Measurements from ENCODE around the gene DOCK4. TPM values are rescaled to one million over a fixed set of nuclear protein-coding genes. Genes with fewer than 3 reads are reported as not detected.

Gene DOCK4
- total RNA-seq, 1 donor from 2014 or later: 0.23 TPM

GRCh38 chr7:112015146-112015545 lies 191.1 kb downstream of the DOCK4 start:
- intact Hi-C loops (cut with micrococcal nuclease): no loop called here

- intact Hi-C loops (cut with micrococcal nuclease): no loop called here
Observed at GRCh38 chr7:112014347-112014746, 191.9 kb downstream of the DOCK4 start.

GRCh38 chr7:112013274-112013673 lies 192.9 kb downstream of the DOCK4 start:
- intact Hi-C loops (cut with micrococcal nuclease): no loop called here

- intact Hi-C loops (cut with micrococcal nuclease): no loop called here
Observed at GRCh38 chr7:112012242-112012641, 194.0 kb downstream of the DOCK4 start.

- intact Hi-C loops (cut with micrococcal nuclease): no loop called here
Observed at GRCh38 chr7:112010994-112011393, 195.2 kb downstream of the DOCK4 start.

DNA sequence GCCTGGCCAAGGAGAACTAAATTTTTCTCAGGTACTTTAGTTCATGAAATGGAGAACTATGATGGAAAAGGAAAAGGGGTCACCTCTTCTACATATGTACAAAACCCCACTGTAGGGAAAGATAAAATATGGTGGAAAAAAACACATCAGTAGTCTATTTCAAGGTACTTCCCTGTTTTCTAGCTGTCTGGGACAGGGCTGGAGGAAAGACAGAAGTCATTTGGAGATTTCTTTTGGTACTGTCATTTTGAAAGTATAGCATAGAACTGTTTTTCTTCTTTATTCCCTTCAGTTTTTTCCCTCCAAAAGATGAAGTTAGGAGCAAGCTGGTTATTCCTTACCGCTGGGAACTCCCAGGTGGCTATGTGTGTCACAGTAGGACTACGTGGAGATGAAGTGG lies 196.1 kb downstream of the DOCK4 start:
- intact Hi-C loops (cut with micrococcal nuclease): no loop called here

GRCh38 chr7:112009081-112009480 lies 197.1 kb downstream of the DOCK4 start:
- intact Hi-C loops (cut with micrococcal nuclease): no loop called here

DNA sequence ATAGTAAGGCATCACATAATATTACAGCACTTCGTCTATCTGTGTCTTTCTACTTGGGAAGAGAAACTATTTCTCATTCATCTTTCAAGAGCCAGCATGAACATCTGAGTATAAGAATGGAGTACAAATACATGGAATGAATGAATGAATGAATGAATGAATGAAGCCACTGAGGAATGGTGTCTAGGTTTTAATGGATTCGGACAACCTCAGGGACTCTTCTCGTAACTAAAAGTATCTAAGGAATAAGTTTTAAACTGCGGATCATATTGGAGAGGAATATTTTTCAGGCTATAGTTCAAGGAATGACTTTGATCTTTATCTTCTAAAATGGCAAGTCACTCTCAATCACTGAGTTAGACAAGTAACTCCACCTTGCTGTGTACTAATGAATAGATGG lies 199.0 kb downstream of the DOCK4 start:
- intact Hi-C loops (cut with micrococcal nuclease): no loop called here

GRCh38 chr7:112006071-112006470 lies 200.1 kb downstream of the DOCK4 start:
- intact Hi-C loops (cut with micrococcal nuclease): no loop called here

DNA sequence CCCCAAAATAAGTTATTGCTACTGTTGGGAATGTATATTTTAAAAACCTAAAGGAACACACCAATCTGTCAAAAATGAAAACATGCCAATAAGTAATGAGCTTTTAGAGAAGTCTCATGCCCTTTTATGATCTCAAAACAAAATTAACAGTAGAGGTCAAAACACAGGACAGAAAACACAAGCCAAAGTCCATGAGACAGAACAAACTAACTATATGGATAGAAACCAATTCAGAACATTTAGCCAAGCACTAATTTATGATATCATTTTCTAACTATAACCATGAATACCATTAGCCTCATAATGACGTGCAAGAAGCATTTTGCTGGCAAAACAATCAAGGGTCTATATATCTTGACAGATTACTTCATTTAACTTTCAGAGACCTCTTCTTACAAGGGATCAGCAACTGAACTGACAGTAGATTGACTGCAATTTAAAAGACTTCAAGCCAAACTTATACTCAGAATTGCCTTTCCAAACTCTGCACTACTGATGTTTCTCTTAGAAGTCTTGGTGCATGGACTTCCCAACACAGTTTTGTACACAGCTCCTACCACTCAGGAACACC lies 200.9 kb downstream of the DOCK4 start:
- intact Hi-C loops (cut with micrococcal nuclease): no loop called here

- intact Hi-C loops (cut with micrococcal nuclease): no loop called here
Observed at GRCh38 chr7:112001091-112001826, 204.9 kb downstream of the DOCK4 start.

DNA sequence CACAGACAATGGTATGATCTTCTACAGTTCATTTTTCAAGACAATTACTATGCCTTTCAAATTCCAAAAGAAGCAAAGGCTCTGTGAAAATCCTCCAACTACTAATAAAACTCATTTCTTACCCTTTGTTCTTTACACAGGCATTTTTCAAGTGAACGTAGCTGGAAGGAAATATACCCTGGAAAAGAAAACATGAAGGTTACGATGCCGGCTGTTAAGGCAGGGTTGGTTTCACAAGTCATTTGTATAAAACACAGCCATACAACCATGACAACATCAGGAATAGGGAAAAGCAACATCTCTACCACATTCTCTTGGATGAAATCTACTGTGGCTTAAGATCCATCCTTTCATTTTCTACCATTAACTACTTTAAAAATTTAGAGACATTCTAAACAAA lies 207.9 kb downstream of the DOCK4 start:
- intact Hi-C loops (cut with micrococcal nuclease): no loop called here

DNA sequence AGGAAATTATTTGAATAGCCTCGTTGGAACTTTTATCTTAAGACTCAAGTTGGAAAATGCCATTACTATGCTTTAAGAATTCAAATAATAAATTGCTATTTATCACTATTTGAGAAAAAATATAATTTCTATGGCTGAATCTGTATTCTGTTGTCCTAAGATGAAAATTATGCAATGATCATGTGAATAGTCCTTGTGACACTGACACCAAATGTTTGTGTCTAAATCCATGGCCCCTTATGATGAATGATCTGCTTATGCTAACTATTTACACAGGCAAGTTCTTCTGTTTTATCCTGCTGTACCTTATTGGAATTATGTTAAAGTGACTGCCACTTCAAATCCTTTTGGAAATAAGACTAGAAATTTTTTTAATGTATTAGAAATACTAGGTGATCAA lies 208.7 kb downstream of the DOCK4 start:
- intact Hi-C loops (cut with micrococcal nuclease): no loop called here

DNA sequence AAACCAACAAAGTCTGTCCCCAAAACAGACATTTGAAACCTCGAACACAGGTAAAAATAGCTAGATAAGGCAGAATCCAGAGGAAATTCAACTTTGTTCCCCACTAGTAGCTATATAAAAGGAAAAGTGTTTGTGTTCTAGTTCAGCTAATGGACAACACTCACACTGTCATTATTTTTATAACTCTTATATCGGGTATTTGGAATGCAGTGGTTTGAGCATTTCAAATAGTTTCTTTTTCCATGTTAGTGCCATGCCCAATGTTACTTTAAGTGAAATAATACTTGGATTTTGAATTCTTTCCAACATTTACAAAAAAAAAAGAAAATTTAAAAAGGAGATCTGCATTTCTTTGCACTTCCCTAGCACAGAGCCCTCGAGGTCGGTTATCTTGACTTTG lies 213.6 kb downstream of the DOCK4 start:
- intact Hi-C loops (cut with micrococcal nuclease): no loop called here

DNA sequence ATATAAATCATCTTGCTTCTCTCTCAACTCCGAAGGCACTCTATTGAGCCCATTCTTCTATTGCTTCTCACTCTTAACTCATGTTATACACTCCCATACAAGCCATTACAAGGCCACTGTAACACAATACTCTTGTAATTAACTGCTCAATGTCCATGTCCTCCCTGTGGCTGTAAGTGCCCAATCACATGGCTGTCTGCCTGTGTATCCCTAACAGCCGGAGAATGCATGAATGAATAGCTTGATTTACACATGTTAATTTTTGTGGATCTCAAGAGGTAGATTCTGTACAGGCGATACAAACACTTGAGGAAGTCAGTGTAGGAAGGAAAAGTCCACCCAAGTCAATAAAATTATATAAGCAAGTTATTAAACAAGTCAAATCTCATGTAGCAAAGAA lies 215.6 kb downstream of the DOCK4 start:
- intact Hi-C loops (cut with micrococcal nuclease): no loop called here

GRCh38 chr7:111987886-111988285 lies 218.3 kb downstream of the DOCK4 start:
- intact Hi-C loops (cut with micrococcal nuclease): no loop called here

GRCh38 chr7:111987115-111987826 lies 218.9 kb downstream of the DOCK4 start:
- intact Hi-C loops (cut with micrococcal nuclease): no loop called here

DNA sequence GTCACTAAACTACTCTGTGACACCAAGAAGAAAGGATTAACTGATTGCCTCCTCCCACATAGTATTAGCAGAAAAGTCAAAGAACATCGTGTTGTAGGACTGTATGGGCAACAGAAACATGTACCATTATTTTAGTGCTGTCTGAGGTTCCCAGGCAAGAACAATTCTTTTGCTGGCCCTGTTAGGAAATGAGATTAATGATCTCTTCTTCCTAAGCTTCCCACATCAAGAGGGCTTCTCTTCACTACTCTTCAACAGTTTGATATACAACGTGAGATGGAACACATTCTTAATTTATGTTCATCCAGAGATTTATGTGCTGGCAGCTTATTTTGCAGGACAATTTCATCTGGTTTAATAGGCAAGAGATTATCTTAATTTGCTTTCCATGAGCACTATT lies 219.6 kb downstream of the DOCK4 start:
- intact Hi-C loops (cut with micrococcal nuclease): no loop called here

DNA sequence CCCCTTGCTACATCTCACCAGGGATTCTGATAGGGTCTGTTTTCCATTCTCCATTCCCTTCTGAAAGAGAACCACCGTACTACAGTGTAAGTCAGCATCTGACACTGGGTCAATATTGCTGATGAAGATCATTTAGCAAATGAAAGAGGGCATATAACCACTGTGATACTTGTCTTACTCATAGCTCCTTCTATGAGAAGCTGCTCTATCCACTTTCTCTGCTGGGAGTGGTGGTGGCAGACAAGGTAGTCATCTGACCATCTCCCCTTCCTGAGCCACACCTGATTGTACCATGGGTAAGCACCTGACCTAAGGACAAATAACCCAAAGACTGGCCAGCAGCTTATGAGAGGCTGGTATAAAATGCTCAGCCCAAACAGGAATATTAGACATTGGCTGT lies 220.4 kb downstream of the DOCK4 start:
- intact Hi-C loops (cut with micrococcal nuclease): no loop called here

DNA sequence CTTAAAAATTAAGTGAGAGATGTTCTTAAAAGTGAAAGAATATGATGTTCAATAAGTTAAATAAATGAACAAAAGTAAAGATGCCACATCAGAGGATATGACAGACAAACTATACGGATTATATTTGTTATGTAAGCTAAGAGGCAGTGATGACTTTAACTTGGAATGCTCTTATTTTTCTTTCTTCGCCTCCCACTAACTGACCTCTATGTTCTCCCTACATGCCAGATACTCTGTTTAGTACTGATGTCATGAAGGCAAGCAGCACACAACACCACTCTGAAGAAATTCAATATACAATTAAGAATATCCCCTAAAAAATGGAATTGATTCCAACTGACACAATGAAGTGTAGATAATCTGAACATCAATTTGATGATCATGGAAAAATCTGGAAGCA lies 223.4 kb downstream of the DOCK4 start:
- intact Hi-C loops (cut with micrococcal nuclease): no loop called here

DNA sequence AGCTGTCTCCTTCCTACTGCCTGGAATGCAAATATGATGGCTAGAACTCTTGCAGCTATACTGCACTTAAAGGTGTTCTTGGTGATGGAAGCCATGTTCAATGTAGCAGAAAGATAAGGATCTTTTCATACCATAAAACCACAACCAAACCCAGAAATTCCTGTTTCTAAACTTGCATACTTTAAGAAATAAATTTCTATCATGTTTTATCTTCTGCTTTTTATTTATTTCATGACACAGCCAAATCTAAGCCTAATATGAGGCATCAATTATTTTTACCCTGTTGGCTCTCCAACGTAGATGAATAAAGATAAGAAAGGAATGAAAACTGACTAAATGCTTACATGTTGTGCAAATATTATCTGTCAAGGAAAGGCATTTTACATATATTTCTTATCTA lies 224.1 kb downstream of the DOCK4 start:
- intact Hi-C loops (cut with micrococcal nuclease): no loop called here

GRCh38 chr7:111980725-111981124 lies 225.5 kb downstream of the DOCK4 start:
- intact Hi-C loops (cut with micrococcal nuclease): no loop called here

GRCh38 chr7:111975346-111975745 lies 230.9 kb downstream of the DOCK4 start:
- intact Hi-C loops (cut with micrococcal nuclease): no loop called here
